NCI-H82 (cell line): Measurements from ENCODE around the gene KRT83.
"Not testable (repeated sequence)": the region's sequence is repeated elsewhere in the genome, so short reads cannot be mapped to it uniquely, and the experiment has no call there.

ENCODE experiments used
- DNase-seq: peaks from one replicate; lab custom pipeline; 2025; lab: John Stamatoyannopoulos, UW

The KRT83 gene

GRCh38 chr12:52353766-52354165 is 32.6 kb upstream of the KRT83 start:
- DNase-seq, result peak; percentile 52

- no peak for DNase-seq
These were observed 31.8 kb upstream of the KRT83 start for GRCh38 chr12:52352951-52353350.

- DNase-seq, result peak; percentile 79
These were observed 30.2 kb upstream of the KRT83 start for GRCh38 chr12:52351196-52352059.

GRCh38 chr12:52350786-52351185 is 29.6 kb upstream of the KRT83 start:
- DNase-seq, result no peak

- no peak for DNase-seq
These were observed 28.9 kb upstream of the KRT83 start for GRCh38 chr12:52350021-52350620.

- peak; percentile 39 for DNase-seq
These were observed 28.0 kb upstream of the KRT83 start for GRCh38 chr12:52349196-52349595.

- peak; percentile 97 for DNase-seq
These were observed 26.6 kb upstream of the KRT83 start for GRCh38 chr12:52347551-52348510.

GRCh38 chr12:52347016-52347415 is 25.8 kb upstream of the KRT83 start:
- DNase-seq, result no peak

GRCh38 chr12:52346593-52346992 is 25.4 kb upstream of the KRT83 start:
- no peak for DNase-seq

GRCh38 chr12:52345041-52345440 is 23.8 kb upstream of the KRT83 start:
- not testable (repeated sequence) for DNase-seq

- DNase-seq, result no peak
These were observed 22.9 kb upstream of the KRT83 start for GRCh38 chr12:52344111-52344510.

- no peak for DNase-seq
These were observed 22.4 kb upstream of the KRT83 start for GRCh38 chr12:52343550-52343949.

- DNase-seq, result no peak
These were observed 21.7 kb upstream of the KRT83 start for GRCh38 chr12:52342781-52343490.

- DNase-seq, result no peak
These were observed 19.9 kb upstream of the KRT83 start for GRCh38 chr12:52341066-52341580.

GRCh38 chr12:52338241-52338960 is 17.2 kb upstream of the KRT83 start:
- no peak for DNase-seq

GRCh38 chr12:52337054-52337453 is 15.9 kb upstream of the KRT83 start:
- no peak for DNase-seq

- DNase-seq, result no peak
These were observed 15.4 kb upstream of the KRT83 start for GRCh38 chr12:52336641-52337040.

GRCh38 chr12:52335598-52336262 is 14.5 kb upstream of the KRT83 start:
- DNase-seq, result no peak

- DNase-seq, result no peak
These were observed 13.0 kb upstream of the KRT83 start for GRCh38 chr12:52334185-52334584.

- DNase-seq, result no peak
These were observed 12.1 kb upstream of the KRT83 start for GRCh38 chr12:52333321-52333720.
